NCI-H510A treated with DMSO at 0.1 percent for 48 hours (cell line): ENCODE data around the gene TMLHE.
"Not testable (repeated sequence)": the region's sequence is repeated elsewhere in the genome, so short reads cannot be mapped to it uniquely, and the experiment has no call there.

ENCODE experiments used
- DNase-seq: peaks from one replicate; lab custom pipeline; 2025; lab: John Stamatoyannopoulos, UW

Gene TMLHE

GRCh38 chrX:155495134-155495533 is 117.6 kb downstream of the TMLHE start:
- DNase-seq, result not testable (repeated sequence)

- DNase-seq, result not testable (repeated sequence)
These were observed 121.3 kb downstream of the TMLHE start for GRCh38 chrX:155491421-155491820.

DNA sequence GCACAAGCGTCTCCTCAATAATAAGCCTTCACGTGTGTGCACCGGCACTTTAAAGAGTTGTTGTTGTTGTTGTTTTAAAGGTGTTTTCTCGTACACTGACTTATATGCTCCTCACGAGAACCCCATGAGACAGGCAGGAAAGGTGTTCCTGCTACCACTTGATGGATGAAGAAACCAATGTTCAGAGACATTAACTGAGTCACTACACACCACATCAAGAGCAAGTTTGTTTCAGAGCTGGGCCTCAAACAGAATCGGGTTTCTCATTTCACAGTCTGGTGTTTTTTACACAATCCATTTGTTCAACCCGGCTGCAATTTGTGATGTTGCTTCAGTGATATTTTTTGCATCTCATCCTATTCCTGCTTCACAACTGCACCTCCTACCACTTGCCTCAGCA is 135.6 kb downstream of the TMLHE start:
- not testable (repeated sequence) for DNase-seq

GRCh38 chrX:155466269-155466938 is 146.3 kb downstream of the TMLHE start:
- DNase-seq, result not testable (repeated sequence)

- not testable (repeated sequence) for DNase-seq
These were observed 152.3 kb downstream of the TMLHE start for GRCh38 chrX:155460501-155460900.

GRCh38 chrX:155458471-155458870 is 154.3 kb downstream of the TMLHE start, which contains the start of gene F8A3:
F8A3 (minus strand) TSS chrX:155458620; CDS start chrX:155458600, 20 bp downstream.
- not testable (repeated sequence) for DNase-seq

GRCh38 chrX:155457761-155458447 is 154.8 kb downstream of the TMLHE start:
- DNase-seq, result not testable (repeated sequence)

- DNase-seq, result no peak
These were observed 171.7 kb downstream of the TMLHE start for GRCh38 chrX:155441097-155441496.
